ENCODE measurements around the gene INPP5B.

Gene INPP5B

DNA sequence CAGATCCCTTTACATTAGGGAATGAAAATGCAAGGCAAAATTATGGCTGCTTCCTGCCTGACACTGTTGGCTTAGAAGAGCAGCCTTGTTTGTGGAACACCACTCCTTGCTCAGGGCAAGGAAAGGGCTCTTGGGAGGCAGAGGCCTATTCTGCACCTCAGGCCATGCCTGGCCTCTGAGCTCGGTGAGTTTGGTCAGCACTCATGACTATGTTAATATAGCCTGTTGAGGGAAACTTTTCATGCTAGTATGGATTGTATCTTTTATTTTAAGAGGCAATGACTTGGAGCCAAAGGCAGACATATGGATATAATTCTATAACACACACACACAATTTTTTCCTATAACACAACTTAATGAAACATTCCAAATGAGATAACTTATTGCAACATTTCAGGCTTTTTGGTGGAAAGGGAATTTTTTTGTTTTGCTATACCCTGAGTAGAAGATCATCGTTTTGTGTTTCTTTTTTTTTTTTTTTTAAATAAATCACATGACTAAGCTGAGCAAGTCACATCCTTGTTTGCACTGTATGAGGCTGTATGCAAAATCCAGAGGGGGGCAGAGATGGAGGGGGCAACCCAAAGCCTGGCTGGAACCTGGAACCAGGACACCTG is 133.2 kb downstream of the INPP5B start:
- no peak for ATAC-seq (ENCODE audit: low read depth)
- Mint-ChIP-seq H3K4me3 (no peak overlapping the region), H3K9me3 (no peaks in the 10 kb centered on the region)

DNA sequence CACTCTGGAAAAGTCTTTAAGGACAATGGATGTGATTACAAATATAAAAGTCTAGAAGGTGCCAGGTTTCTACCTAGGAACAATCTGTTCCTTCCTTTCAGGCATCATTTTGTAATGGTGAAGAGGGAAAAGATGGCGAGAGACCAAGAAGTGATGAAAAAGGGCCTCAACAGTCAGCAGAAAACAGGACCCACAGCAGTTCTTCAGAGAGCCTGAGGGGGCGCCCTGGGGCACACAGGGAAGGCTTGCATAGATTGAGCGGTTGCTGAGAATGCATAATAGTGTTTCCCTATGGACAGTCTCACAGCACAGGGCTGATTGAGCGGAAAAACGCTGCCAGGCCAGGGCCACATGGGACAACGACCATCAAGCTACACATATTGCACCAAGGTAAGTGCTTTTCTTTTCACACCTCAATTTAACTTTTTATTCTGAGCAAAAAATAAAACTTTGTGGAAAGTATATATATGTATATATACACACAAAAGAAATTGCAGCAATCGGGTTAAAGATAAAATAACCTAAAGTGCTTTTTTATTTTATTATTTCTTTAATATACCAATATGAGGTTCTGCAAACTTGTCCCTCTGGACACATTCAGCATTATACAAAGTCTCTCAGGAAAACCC is 135.7 kb downstream of the INPP5B start:
- peaks cover 24% of the 10 kb centered on the region for H3K4me1 Mint-ChIP-seq
- H3K9me3 Mint-ChIP-seq, result no peaks in the 10 kb centered on the region
- ATAC-seq (ENCODE audit: low read depth) (peak; percentile 47), DNase-seq (ENCODE audit: low spot score in 2 of 2) (peak; percentile 52 to 60)
- peaks cover 11% of the 10 kb centered on the region for H3K36me3 Mint-ChIP-seq
- H3K4me3 Mint-ChIP-seq, result no peak overlapping the region
- H3K27me3 Mint-ChIP-seq, result no peaks in the 10 kb centered on the region
- H3K27ac Mint-ChIP-seq, result peak overlapping the region; percentile 29

More for the DNA sequence above, 133.2 kb downstream of the INPP5B start:
- peaks cover 22% of the 10 kb centered on the region for H3K4me1 Mint-ChIP-seq
- H3K36me3 Mint-ChIP-seq, result peaks cover 14% of the 10 kb centered on the region
- no peak overlapping the region for H3K27ac Mint-ChIP-seq
- no peaks in the 10 kb centered on the region for H3K27me3 Mint-ChIP-seq
- no peak for DNase-seq (ENCODE audit: low spot score in 2 of 2)

All from memory B cell (primary cell).